ENCODE data around the gene FAM98B.

GRCh38 chr15:38464675-38465074 lies 10.7 kb downstream of the FAM98B start:
- TF ChIP-seq USF2 (IDR thresholded peaks at IDR 0.05; ENCODE audit: borderline replicate concordance, low read depth, low read length): no peak
- TF ChIP-seq RAD21 (IDR thresholded peaks at IDR 0.05; ENCODE audit: low read length): no peak
- TF ChIP-seq EP300 (IDR thresholded peaks at IDR 0.05; ENCODE audit: borderline replicate concordance in 1 of 2, low read depth in 1 of 2, low read length in 1 of 2): no peak

Data from SK-N-SH (cell line).